OCI-LY7 (cell line): ENCODE results near the gene CPNE7. TPM values are rescaled to one million over a fixed set of nuclear protein-coding genes. Genes with fewer than 3 reads are reported as not detected.
"Not testable (repeated sequence)": the region's sequence is repeated elsewhere in the genome, so short reads cannot be mapped to it uniquely, and the experiment has no call there.

ENCODE experiments used
- BruUV-seq: library from RNA; stranded (reverse); fragments of 400-500 nt; replicated peaks from 2 replicates; lab custom pipeline; 2021; lab: Mats Ljungman, UMichigan
- CTCF ChIA-PET: fragments of 300-600 bp; sonication (Branson Sonifier 250); formaldehyde crosslinking; loops from one replicate; lab custom pipeline; 2022; ENCODE audit warnings: antibody characterized with exemption; ENCODE audit not compliant: unreplicated experiment; lab: Charles Lee
- POLR2A ChIA-PET: fragments of 300-600 bp; sonication (Branson Sonifier 250); formaldehyde crosslinking; loops from one replicate; lab custom pipeline; 2022; ENCODE audit warnings: antibody characterized with exemption; lab: Charles Lee
- DNase-seq: peaks from one replicate; pipeline ENCODE4 v3.0.0-alpha.2; 2015; ENCODE audit warnings: low spot score
- H2AFZ ChIP-seq: fragments of 200-600 bp; sonication (generic), shearing (Covaris generic); 2 replicates; pipeline ENCODE4 v1.6.1; 2014; ENCODE audit warnings: mild to moderate bottlenecking, antibody characterized with exemption, low read length, moderate library complexity
- H3K27ac ChIP-seq: fragments of 200-600 bp; sonication (generic); 2 replicates; pipeline ENCODE4 v1.5.1; 2014; ENCODE audit warnings: mixed run types, low read depth, mild to moderate bottlenecking, moderate library complexity, low read length, inconsistent platforms; ENCODE audit not compliant: poor library complexity, severe bottlenecking
- H3K36me3 ChIP-seq: fragments of 200-600 bp; sonication (generic); 2 replicates; pipeline ENCODE4 v1.6.1; 2014; ENCODE audit warnings: mild to moderate bottlenecking, antibody characterized with exemption, low read length, moderate library complexity, mixed read lengths; ENCODE audit not compliant: insufficient read depth
- H3K4me1 ChIP-seq: fragments of 200-600 bp; sonication (generic); 2 replicates; pipeline ENCODE4 v1.5.1; 2014; ENCODE audit warnings: mild to moderate bottlenecking, low read length; ENCODE audit not compliant: insufficient read depth, poor library complexity, severe bottlenecking
- H3K4me2 ChIP-seq: fragments of 200-600 bp; sonication (generic); 2 replicates; pipeline ENCODE4 v1.6.1; 2014; ENCODE audit warnings: mild to moderate bottlenecking, low read length
- H3K4me3 ChIP-seq: fragments of 200-600 bp; sonication (generic); 2 replicates; pipeline ENCODE4 v1.5.1; 2014; ENCODE audit warnings: mild to moderate bottlenecking, low read depth, low read length; ENCODE audit not compliant: poor library complexity, severe bottlenecking
- H3K79me2 ChIP-seq: fragments of 200-600 bp; sonication (generic); 2 replicates; pipeline ENCODE4 v1.6.1; 2016; ENCODE audit warnings: low read depth, mild to moderate bottlenecking, low read length, moderate library complexity, mixed read lengths; ENCODE audit not compliant: insufficient read depth
- H3K9me2 ChIP-seq: fragments of 200-600 bp; sonication (generic); 2 replicates; pipeline ENCODE4 v1.6.1; 2016; ENCODE audit warnings: mild to moderate bottlenecking, low read length, mixed read lengths; ENCODE audit not compliant: insufficient read depth
- H3K9me3 ChIP-seq: fragments of 200-600 bp; sonication (generic); 2 replicates; pipeline ENCODE4 v1.6.1; 2014; ENCODE audit warnings: mild to moderate bottlenecking, mixed run types, low read length, mixed read lengths
- H4K20me1 ChIP-seq: fragments of 200-600 bp; sonication (generic); 2 replicates; pipeline ENCODE4 v1.6.1; 2014; ENCODE audit warnings: mild to moderate bottlenecking, antibody characterized with exemption, low read length, moderate library complexity, mixed read lengths; ENCODE audit not compliant: insufficient read depth
- CTCF ChIP-seq: fragments of 200-600 bp; sonication (generic); conservative IDR thresholded peaks from 2 replicates; pipeline ENCODE4 v1.5.1; 2014; ENCODE audit warnings: mild to moderate bottlenecking, antibody characterized with exemption, low read length, moderate library complexity, mixed read lengths
- EZH2phosphoT487 ChIP-seq: fragments of 200-600 bp; sonication (generic); IDR thresholded peaks from 2 replicates; pipeline ENCODE4 v1.6.1; 2018; ENCODE audit warnings: low read depth, borderline replicate concordance, mild to moderate bottlenecking, mixed run types, antibody characterized with exemption, low read length, moderate library complexity, mixed read lengths
- intact Hi-C: fragments of 100-400 bp; cut with micrococcal nuclease; formaldehyde crosslinking; loops from one replicate; pipeline ENCODE4 v1.10.0; 2022; ENCODE audit not compliant: unreplicated experiment
- total RNA-seq, 2 experiments: library from RNA; depleted of rRNA in 1 of 2; stranded (reverse); fragments of >200 nt in 1 of 2; shearing (Covaris generic) in 1 of 2; gene quantifications; 2 replicates each; pipeline ENCODE4 v1.2.3, GENCODE V29; 2014 to 2022

Gene CPNE7
- total RNA-seq, 2 experiments from 2014 or later, result not detected

- CTCF ChIA-PET, result no interaction called here
- Histone ChIP-seq H3K4me1 (no peaks in the 10 kb centered on the region), H3K9me2 (no peaks in the 10 kb centered on the region), H3K27ac (no peak overlapping the region), H3K9me3 (0 out of 2 replicates have a peak, but pooled peaks cover 3% of the 10 kb centered on the region), H2AFZ (no peak overlapping the region), H3K36me3 (no peaks in the 10 kb centered on the region), H3K4me2 (no peak overlapping the region), H4K20me1 (no peaks in the 10 kb centered on the region), H3K4me3 (no peak overlapping the region), H3K79me2 (no peaks in the 10 kb centered on the region)
- POLR2A ChIA-PET, result no interaction called here
- no TSS peak for BruUV-seq
- TF ChIP-seq EZH2phosphoT487 (no peak), CTCF (no peak)
- no peak for DNase-seq
- intact Hi-C loops, result no loop called here
Measured at GRCh38 chr16:89586853-89587252, 11.3 kb downstream of the CPNE7 start.

- H3K27ac ChIP-seq, H4K20me1 ChIP-seq, H3K4me3 ChIP-seq, H3K9me3 ChIP-seq, H2AFZ ChIP-seq, DNase-seq, H3K4me1 ChIP-seq, POLR2A ChIA-PET, BruUV-seq, H3K79me2 ChIP-seq, H3K4me2 ChIP-seq, intact Hi-C loops, CTCF ChIA-PET, H3K9me2 ChIP-seq, H3K36me3 ChIP-seq: not testable (repeated sequence)
Measured at GRCh38 chr16:89587676-89588075, 12.1 kb downstream of the CPNE7 start.

GRCh38 chr16:89588413-89589109, 13.0 kb downstream of the CPNE7 start:
- DNase-seq, result no peak
- Histone ChIP-seq H3K4me1 (no peaks in the 10 kb centered on the region), H3K4me2 (no peak overlapping the region), H4K20me1 (no peaks in the 10 kb centered on the region), H2AFZ (no peak overlapping the region), H3K9me3 (0 out of 2 replicates have a peak, but pooled peaks cover 3% of the 10 kb centered on the region), H3K9me2 (no peaks in the 10 kb centered on the region), H3K36me3 (no peaks in the 10 kb centered on the region), H3K27ac (no peak overlapping the region), H3K79me2 (no peaks in the 10 kb centered on the region), H3K4me3 (no peak overlapping the region)
- ChIA-PET POLR2A (no interaction called here), CTCF (no interaction called here)
- no TSS peak for BruUV-seq
- TF ChIP-seq CTCF, result no peak
- TF ChIP-seq EZH2phosphoT487, result no peak
- intact Hi-C loops, result no loop called here
